CD4-positive, alpha-beta T cell treated with Interleukin-4 for 1 hour (primary cell): Measurements from ENCODE around the gene LRRIQ3.
"Not testable (repeated sequence)": the region's sequence is repeated elsewhere in the genome, so short reads cannot be mapped to it uniquely, and the experiment has no call there.

Experiments used
- DNase-seq, 2 donors: peaks; one replicate each; pipeline ENCODE4 v3.0.0-alpha.2; 2020 to 2022

Gene LRRIQ3, protein sequence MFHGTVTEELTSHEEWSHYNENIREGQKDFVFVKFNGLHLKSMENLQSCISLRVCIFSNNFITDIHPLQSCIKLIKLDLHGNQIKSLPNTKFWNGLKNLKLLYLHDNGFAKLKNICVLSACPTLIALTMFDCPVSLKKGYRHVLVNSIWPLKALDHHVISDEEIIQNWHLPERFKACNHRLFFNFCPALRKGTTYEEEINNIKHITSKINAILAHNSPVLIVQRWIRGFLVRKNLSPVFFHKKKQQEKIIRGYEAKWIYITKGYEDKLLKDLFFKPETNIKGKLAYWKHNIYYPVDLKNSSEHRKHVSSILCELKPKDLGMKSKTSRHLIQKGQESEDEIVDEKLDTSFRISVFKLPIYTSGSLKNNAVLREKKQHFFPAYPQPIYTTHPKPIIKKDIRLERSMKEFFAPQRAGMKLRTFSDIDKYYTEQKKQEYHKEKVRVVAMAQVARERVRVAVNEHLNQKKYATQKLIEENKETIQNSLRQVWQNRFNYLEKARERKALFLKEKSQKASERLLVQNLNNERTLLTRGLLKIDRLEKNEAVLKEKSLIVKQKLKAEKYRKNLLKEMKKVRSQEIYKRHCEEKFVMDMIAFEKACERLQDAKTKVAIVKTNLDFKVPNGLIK

DNA sequence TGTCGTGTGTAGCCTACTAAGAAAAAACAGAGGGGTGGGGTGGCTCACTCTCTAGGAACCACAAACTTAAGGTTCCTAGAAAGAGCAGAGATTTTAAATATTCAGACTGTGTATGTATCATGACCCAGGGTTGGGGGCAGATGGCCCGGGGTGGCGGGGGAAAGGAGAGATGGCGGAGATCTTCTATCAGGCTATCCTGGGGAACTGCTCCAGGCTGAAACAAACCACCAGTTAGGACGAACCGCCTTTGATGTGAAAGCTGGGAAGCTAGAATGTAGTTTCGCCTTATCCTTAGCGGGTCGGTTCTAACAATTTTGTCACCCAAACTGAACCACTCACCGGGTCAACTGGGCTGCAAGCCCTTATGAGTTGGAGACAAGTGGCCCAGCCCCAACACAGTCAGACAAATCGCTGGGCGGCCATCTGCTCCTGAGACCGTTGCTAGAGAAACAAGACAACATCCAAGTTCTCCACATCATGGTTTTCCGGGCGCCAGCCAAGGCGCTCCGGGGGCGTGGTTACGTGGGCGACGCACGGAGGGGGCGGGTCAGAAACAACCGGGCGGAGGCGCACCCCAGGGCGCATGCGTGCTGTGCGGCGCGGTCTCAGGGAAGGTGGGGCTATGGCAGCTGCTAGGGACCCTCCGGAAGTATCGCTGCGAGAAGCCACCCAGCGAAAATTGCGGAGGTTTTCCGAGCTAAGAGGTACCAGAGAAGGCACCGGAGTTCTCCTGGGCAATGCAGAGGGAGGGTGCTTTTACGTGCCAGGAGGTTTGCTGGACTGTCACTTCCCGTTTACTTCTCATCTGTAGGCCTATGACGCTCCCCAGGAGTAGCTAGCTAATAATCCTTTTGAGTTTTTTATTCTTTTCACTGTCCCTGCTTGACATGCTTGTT, at the start of gene LRRIQ3, which contains the start of gene FPGT:
TSS of gene LRRIQ3 (minus strand) at position 520 of the 896 bp plus-strand sequence. CDS start 14,492 bp downstream, outside the sequence.
TSS of gene FPGT (plus strand) at position 586 of the 896 bp plus-strand sequence. CDS start at position 623, 37 bp downstream.
- DNase-seq: peak; percentile 95 to 96

DNA sequence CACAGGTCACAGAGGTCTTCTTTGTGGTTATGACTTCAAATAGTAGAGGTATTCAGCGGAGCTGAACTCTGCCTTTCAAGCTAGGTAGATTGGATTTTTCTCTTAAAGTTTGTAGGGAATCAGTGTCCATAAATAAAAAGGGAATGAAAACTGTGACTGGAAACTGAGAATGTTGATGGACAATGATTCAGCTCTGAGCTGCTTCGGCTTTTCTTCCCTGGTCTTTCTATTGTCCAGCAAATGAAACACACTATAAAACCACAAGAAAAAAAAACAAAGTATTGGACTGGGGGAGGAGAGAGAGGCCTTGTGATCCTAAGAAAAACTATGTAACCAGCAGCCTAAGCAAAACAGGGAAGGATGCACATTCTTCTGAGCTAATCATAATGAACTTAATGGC, 48.3 kb upstream of the LRRIQ3 start:
- no peak for DNase-seq

DNA sequence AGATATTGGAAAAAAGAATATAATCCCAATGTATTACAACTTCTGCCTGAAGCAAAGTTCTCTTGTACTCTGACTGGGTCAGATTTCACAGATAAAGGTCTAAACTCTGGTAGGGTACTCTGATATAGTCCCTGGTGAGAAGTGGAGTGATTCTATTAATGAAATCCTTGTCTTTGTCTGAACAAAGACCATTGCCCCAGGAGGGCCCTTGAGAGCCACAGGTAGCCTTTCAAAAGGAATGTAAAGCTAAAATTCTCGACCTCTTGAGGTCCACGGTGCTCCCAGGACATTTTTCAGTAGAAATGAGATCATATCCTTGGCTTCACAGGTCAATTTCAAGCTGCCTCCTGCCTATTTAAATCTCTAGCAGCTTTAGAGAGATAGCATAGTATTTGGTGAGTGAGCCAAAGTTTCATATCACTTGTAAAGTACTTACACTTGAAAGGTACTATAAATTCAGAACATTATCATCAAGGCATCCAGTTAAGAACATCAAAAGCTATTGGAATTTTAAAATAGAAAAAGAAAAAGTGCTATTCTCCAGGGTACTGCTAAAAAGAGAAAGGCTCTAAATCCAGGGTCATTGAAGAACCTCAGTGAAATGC, 47.3 kb upstream of the LRRIQ3 start:
- no peak for DNase-seq

DNA sequence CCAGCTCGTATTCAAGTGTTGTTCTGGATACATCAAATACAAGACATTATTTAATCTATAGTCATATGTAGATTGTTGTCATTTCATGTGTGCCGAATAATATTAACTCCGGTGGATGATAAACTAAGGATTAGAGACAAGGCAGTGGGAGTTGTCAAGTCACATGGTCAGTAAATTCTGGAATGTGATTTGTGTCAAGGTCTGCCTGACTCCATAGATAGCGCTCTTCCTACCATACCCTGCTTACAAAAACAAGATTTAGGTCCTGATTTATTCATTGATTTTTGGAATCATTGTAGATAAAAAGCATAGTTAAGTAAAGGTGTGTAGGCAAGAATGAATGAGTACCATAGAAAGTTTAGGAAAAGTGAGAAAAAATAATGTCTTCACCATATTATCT, 39.8 kb upstream of the LRRIQ3 start:
- DNase-seq: no peak

DNA sequence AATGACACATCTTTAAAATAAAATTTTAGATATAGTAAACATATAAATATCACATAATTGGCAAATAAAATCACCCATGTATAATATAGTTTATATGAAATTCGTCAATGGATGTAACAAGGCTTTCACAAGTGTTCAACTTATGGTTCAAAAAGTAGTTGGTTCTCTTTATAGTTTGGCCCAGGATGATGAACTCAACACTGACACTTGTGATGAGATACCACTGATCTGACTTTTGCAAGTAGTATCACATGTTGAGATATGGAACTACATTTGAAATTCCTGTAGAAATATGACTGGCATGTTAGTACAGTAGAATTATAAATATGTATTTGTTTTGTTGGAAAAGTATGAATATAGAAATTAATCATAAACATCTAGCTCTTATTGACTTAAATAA, 39.1 kb upstream of the LRRIQ3 start:
- no peak for DNase-seq

DNA sequence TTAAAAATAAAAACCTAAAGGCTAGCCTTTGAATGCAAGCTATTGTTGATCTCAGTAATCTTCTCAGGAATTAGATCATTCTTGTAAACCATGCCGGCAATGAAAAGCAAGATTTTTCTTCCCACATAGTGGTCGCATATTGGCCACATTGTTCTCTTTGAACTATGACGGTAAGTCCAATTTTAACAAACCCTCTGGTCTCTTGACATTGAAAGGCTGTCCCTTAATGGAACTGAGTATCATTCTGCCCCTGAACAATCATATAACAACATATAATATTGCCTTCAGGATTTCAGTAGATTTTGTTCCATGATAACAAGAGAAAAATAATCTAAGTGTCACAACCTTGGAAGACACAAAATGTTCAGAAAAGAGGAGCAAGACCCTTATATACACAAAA, 38.5 kb upstream of the LRRIQ3 start:
- no peak for DNase-seq

DNA sequence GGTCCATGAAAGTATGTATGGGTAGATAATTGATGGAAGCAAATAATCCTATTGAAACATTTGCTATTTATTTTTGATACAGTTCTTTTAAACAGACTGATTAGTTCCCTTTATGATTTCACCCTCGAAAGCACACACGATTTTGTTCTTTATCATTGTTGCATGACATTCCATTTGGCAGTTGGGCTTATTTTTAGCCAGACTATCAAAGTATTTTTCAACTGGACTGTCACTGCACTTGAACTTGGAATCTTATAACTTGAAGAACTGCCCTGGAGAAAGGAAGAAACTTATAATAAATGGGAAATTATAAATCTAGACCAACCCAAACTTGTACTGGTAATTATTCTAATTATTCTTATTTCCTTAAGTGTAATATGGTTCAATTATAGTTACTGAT, 37.2 kb upstream of the LRRIQ3 start, which contains the start of gene TNNI3K:
TSS of gene TNNI3K (plus strand) at position 235 of the 400 bp plus-strand sequence. CDS start at position 300, 65 bp downstream.
- DNase-seq: no peak

DNA sequence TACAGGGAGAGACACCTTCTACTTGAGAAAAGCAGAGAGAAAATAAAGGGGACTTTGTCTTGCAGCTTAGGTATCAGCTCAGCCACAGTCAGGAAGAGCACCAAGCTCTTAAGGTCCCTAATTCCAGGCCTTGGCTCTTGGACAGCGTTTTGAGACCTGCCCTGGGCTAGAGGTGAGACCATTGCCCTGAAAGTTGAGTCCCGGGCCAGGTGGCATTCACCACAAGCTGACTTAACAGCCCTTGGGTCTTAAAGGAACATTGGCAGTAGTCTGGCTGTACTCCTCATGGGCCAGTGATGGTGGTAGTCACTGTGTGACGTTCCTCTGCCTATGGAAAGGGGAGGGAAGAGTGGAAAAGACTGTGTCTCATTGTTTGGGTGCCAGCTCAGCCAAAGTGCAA, 25.5 kb upstream of the LRRIQ3 start:
- no peak for DNase-seq

DNA sequence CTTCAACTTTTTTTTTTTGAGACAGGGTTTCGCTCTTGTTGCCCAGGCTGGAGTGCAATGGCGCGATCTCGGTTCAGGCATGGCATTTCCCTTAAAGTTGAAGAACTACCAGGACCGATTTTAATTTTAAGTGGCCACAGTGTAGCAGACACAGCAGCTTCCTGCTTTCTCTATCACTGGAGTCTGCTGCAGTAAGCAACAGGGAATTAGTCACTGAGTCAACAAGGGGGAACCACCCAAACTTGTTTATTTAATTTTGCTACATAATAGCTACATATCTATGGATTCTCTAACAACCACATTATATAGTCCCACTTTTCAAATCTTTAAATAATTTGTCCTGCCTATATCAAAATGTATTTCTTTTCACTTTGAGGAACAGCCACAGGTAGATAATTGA, 24.7 kb upstream of the LRRIQ3 start:
- no peak for DNase-seq

DNA sequence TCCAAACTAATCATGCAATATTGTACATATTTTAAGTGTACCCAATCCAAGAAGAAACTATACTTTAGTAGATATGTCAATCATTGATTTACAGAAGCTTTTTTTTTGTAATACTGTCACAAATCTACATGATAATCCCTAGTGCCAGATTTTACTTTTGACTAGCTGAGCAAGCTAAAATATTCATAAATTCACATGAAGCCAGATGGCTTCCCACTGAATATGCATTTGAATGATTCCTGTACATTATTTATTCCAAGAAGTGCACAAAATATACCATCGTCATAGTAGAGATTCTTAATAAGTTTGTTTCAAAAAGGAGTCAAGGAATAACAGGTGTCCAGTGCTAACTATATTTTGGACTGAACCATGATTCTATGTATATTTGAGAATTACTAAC, 17.3 kb upstream of the LRRIQ3 start:
- DNase-seq: no peak

DNA sequence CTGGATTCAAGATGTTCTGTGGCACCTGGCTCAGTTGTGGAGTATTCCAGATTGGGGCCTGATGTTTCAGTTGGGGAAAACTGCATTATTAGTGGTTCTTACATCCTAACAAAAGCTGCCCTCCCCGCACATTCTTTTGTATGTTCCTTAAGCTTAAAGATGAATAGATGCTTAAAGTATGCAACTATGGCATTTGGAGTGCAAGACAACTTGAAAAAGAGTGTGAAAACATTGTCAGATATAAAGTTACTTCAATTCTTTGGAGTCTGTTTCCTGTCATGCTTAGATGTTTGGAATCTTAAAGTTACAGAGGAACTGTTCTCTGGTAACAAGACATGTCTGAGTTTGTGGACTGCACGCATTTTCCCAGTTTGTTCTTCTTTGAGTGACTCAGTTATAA, 7.3 kb upstream of the LRRIQ3 start:
- no peak for DNase-seq

DNA sequence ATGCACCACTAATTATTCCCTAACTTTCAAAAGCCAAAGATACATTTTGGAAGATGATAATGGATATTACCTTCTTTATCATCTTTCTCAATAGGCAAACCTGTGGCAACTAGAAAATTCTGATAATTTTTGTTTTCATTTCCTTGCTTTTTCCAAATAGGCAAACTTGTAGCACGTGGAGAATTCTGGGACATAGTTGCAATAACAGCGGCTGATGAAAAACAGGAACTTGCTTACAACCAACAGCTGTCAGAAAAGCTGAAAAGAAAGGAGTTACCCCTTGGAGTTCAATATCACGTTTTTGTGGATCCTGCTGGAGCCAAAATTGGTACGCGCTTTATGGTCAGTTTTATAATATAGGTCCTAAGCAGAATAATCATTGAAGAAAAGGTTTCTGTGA, 1.5 kb upstream of the LRRIQ3 start:
- DNase-seq: no peak

DNA sequence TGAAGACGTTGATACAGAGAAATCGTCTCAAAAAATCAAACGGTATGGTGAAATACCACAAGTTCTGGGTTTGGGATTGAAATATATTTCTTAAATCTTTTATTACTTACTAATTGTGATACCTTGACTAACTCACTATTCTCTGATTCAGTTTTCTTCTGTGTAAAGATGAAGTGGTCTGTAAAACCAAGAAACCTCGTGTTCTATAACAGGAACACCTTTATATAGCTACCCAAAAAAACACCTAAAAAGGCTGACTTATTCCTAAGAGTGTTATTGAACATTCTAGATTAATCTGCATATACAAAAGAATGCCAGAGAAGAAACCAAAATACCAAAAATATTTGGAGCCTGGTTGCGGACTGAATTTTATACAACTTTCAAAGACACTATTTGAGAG, 721 bp downstream of the LRRIQ3 start:
- DNase-seq: peak in 1 of 2 donors; percentile 7

DNA sequence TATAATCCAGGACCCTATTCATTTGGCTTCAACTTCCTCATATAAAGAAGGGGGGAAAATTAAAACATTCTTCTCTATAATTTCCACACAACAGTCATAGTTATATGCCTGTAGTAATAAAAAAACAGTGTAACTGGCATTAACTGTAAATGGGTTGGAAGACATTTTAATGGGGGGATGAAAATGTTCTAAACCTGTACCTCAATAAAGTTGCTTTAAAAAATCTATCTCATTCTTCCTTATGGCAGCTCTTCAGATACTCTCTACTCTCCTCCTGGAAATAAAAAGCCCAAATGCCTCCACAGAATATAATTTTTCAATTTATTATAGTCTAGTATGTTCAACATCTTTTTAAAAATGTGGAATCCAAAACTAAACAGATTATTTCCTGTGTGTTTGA, 2.6 kb downstream of the LRRIQ3 start:
- no peak for DNase-seq

DNA sequence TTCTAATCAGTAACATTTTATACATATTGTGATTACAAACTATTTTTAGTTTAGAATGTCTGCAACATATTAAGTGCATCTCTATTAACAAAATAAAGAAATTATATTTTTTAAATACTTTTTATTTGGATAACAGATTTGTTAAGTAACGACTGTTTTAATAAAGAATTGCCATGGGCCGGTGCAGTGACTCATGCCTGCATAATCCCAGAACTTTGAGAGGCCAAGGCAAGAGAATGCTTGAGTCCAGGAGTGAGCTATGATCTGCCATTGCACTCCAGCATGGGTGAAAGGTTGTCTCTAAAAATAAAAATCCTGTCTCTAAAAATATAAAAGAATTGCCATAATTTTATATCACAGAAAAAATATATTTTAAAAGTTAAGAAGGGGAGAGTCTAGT, 4.1 kb downstream of the LRRIQ3 start:
- DNase-seq: no peak

DNA sequence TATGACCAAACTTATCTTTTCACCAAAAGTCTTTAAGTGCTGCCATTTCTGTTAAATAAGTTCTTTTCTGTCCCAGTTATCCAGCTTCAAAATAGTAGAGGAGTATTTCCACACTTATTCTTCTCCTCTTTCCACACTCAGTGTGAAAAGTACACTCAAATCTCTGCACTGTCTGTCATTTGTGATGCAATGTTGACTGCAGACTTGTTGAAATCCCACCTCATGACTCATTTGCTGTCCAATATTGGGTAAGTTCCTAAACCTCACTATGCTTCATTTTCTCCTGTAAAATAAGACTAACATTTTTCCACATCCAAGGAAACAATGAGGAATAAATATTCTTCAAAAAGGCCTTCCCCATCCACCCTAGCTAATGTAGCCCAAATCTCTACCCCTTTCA, 17.5 kb downstream of the LRRIQ3 start:
- no peak for DNase-seq

DNA sequence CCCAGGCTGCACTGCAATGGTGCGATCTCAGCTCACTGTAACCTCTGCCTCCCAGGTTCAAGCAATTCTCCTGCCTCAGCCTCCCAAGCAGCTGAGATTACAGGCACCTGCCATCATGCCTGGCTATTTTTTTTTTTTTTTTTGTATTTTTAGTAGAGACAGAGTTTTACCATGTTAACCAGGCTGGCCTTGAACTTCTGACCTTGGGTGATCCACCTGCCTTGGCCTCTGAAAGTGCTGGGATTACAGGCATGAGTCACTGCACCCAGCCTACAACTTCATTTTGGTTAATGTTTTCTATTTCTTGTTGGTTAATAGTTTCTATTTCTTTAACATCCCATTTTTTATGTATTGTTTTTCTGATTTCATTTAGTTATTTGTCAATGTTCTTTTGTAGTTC, 23.6 kb downstream of the LRRIQ3 start:
- not testable (repeated sequence) for DNase-seq

DNA sequence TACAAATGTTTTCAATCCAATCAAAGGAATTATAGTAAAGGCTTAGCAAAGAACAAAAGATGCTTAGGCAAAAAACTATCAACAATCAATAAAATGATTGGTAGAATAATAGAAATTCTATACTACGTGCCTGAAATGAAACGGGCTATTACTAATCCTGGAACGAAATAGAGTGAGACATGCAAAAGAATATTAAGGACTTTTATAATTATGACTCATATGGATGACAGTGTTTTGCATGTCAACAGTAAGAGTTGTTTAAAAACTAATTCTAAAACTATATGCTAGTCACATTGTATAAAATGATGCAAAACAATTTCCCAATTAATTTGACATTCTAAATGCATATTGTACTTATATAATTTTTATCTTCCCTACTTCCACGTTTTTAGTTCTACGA, 35.6 kb downstream of the LRRIQ3 start:
- DNase-seq: no peak

DNA sequence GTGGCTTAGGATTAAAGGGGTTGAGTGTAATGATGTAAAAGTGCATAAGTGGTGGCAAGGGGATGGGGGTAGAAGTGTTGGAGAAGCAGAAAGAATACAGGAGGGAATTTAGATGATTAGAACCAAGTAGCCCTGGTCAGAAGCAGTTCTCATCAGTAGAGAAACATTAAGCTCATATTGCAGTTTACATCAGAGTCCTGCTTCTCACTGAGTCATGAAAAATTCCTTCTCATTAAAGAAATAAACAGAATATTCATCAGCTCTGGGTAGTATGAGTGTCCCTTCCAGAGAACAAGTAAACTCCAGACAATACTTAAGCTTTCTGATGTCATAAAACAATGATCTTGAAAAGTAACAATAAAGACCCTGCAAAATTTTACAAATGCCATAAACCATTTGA, 36.5 kb downstream of the LRRIQ3 start:
- no peak for DNase-seq

DNA sequence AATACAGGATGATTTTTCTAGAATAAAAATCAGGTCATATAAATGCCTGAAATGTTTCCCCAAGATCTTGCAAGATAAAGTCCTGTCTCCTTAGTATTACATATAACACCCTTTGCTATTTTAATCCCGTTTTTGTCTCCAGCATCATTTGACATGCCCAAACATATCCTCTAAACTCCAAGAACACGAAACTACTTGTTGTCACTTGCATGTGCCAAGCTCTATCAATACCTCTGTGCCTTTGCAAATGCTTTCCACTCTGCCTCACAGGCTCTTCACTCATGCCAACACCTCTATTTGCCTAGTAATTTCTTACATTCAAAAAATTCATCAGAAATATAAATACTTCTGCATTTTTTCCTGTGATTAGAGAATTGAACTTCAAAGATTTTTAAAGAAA, 37.9 kb downstream of the LRRIQ3 start:
- DNase-seq: no peak

DNA sequence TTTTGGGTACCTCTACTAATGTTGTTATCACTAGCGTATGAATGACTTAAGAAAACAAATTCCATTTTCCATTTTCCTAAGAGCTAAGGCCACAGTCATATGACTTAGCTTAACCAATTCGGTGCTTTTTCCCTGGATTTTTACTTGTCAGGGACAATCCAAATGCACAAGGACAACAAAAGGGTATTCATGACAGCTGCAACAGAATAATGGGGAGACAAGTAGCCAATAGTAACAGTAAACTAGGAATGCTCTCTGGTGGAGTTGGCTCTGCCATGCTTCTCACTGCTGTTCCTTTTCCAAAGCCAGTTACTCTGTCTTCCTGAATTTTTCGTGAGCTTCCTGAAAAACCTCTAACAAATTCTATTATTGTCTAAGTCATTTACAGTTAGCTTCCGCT, 52.9 kb downstream of the LRRIQ3 start:
- DNase-seq: no peak

DNA sequence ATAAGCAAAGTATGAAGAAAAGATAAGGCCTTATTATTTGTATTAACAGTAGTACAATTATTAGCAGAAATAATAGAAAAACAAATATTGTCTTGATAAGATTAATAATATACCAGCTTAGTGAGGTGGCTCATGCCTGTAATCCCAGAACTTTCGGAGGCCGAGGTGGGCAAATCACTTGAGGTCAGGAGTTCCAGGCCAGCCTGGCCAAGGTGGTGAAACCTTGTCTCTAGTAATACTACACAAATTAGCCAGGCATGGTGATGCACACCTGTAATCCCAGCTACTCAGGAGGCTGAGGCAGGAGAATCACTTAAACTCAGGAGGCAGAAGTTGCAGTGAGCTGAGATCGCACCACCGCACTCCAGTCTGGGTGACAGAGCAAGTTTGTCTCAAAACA, 80.6 kb downstream of the LRRIQ3 start:
- DNase-seq: not testable (repeated sequence)

DNA sequence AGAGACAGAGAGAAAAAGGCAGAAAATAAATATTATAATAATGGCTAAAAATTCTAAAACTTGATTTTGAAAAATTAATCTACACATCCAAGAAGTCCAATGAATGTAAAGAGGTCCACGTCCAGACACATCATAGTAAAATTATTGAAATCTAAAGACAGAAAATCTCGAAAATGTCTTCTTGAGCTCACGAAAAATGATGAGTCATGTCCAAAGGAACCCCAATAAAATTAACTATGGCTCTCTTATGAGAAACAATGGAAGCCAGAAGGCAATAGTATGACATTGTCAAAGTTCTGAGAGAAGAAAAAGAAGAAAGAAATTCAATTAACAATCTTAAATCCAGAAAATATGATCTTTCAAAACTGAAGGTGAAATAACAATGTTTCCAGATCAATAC, 84.6 kb downstream of the LRRIQ3 start:
- no peak for DNase-seq
